HG03565 (cell line): ENCODE data around the gene KCNJ2.

ENCODE experiments used
- ATAC-seq: cut with Tn5 transposase; IDR thresholded peaks from one replicate; pipeline ENCODE4 v1.9.1; 2021; ENCODE audit warnings: mild to moderate bottlenecking, moderate library complexity; ENCODE audit not compliant: unreplicated experiment

KCNJ2 gene

GRCh38 chr17:70201872-70202419 is 32.6 kb downstream of the KCNJ2 start:
- no peak for ATAC-seq

DNA sequence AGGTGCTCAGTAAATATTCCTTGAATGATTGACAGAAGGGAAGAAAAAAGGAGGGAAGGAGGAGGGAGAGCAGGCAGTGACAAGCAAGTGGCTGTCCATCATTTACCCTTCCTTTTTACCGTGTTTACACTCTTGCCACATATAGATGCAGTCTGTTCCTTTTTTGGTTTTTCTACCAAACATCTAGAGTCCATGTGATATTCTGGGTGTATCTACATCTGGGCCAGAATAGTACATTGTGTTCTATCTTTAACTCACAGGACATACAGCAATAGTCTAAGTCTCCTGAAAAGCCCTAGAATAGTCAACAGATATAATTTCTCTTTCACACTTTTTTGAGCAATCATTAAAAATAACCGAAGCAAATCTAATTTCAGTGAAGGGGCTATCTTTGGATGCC is 33.5 kb downstream of the KCNJ2 start:
- no peak for ATAC-seq

GRCh38 chr17:70204431-70204830 is 35.1 kb downstream of the KCNJ2 start:
- ATAC-seq, result no peak

GRCh38 chr17:70205401-70205800 is 36.1 kb downstream of the KCNJ2 start:
- no peak for ATAC-seq

GRCh38 chr17:70206361-70207010 is 37.2 kb downstream of the KCNJ2 start:
- no peak for ATAC-seq

- ATAC-seq, result no peak
Measured at GRCh38 chr17:70207184-70207583, 37.9 kb downstream of the KCNJ2 start.

- ATAC-seq, result no peak
Measured at GRCh38 chr17:70208080-70208794, 38.9 kb downstream of the KCNJ2 start.

DNA sequence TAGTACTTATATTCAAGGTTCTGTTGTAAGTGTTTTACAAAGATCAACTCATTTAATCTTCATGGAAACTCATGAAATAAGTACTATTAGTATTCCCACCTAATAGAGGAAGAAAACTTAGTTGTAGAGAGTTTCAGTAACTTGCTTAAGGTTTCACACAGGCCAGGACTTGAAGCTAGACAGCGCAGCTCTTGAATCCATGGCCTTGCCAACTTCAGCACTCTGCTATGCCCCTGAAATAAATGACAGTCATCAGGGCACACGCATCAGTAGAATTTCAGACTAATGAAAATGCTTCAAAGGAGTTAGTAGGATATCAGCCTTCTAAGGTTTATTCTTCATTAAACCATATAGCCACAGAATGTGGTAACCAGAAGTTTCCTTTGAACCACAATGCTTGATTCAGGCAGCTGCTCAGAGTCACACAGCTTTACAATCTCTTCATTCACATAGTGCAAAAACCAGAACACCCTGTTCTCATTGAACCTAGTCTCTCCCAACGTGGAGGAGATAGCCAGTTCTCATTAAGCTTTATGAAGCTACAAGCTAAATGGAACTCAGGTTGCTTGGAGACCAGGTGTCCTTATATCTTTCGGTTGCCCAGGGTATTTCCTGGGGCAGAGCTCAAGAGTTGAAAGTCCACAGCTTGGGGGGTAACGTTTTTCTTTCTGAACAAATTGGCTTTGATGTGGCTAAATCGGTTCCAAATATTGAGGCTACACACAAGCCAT is 39.7 kb downstream of the KCNJ2 start:
- ATAC-seq, result no peak

GRCh38 chr17:70215656-70216055 is 46.3 kb downstream of the KCNJ2 start:
- no peak for ATAC-seq

DNA sequence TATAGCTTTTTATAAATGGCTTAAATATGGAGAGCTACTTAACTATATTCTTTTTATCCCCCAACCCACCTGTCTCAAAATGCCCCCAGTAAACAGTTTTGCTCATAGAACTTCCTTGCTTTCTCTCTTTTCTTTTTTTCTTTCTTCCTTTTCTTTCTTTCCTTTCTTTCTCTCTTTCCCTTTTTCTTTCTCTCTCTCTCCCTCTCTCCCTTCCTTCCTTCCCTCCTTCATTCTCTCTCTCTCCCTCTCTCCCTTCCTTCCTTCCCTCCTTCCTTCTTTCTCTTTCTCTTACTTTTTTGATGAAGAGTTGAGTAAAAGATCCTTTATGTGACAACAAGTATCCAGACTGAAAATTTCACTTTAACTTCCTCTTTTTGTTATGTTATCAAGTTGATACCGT is 48.2 kb downstream of the KCNJ2 start:
- no peak for ATAC-seq

DNA sequence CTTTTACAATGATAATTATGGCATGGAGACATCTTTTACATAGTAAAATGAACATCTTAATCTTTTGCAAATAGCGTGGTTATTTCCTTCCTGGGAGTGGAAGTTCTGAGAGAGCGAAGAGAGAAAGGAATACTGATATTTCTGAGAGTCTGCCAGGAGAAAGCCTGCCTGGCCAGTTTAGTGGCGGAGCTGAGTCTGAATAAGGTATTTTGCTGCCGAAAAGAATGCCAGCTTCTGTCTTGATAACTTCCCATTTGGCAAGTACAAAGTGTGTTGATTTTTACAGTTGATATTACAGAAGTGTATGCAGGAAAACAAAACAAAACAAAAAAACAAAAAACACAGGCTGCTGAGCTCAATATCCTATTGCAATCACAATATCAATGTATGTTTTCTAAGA is 55.9 kb downstream of the KCNJ2 start:
- ATAC-seq, result no peak
